ENCODE data around the gene ACYP1. TPM values are rescaled to one million over a fixed set of nuclear protein-coding genes. Genes with fewer than 3 reads are reported as not detected.

Gene ACYP1
- total and polyA plus RNA-seq, 7 donors = 7.1 to 25.9 (median 12.1) TPM

GRCh38 chr14:75010472-75011093 lies 53.2 kb downstream of the ACYP1 start:
- intact Hi-C loops (cut with DNase I) = no loop called here
- Histone ChIP-seq H3K27ac (peak overlapping the region; percentile 66), H3K9me3 (no peaks in the 10 kb centered on the region), H3K36me3 (ENCODE audit: insufficient read depth in 1 of 2, low read depth in 1 of 2) (peaks cover 22 to 90% of the 10 kb centered on the region in 2 donors), H3K27me3 (ENCODE audit: insufficient read depth in 3 of 3, low read length in 2 of 3) (no peaks in the 10 kb centered on the region), H3K4me3 (no peak overlapping the region), H3K4me1 (peaks cover 18% of the 10 kb centered on the region)
- 92 to 98% (median 96%) methylated on average over 4 of the region's 4 CpGs for WGBS, 3 donors
- DNase-seq (no peak), ATAC-seq (no peak)
- TF ChIP-seq, protein P1, sequence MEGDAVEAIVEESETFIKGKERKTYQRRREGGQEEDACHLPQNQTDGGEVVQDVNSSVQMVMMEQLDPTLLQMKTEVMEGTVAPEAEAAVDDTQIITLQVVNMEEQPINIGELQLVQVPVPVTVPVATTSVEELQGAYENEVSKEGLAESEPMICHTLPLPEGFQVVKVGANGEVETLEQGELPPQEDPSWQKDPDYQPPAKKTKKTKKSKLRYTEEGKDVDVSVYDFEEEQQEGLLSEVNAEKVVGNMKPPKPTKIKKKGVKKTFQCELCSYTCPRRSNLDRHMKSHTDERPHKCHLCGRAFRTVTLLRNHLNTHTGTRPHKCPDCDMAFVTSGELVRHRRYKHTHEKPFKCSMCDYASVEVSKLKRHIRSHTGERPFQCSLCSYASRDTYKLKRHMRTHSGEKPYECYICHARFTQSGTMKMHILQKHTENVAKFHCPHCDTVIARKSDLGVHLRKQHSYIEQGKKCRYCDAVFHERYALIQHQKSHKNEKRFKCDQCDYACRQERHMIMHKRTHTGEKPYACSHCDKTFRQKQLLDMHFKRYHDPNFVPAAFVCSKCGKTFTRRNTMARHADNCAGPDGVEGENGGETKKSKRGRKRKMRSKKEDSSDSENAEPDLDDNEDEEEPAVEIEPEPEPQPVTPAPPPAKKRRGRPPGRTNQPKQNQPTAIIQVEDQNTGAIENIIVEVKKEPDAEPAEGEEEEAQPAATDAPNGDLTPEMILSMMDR (IDR thresholded peaks at IDR 0.05) = no peak

DNA sequence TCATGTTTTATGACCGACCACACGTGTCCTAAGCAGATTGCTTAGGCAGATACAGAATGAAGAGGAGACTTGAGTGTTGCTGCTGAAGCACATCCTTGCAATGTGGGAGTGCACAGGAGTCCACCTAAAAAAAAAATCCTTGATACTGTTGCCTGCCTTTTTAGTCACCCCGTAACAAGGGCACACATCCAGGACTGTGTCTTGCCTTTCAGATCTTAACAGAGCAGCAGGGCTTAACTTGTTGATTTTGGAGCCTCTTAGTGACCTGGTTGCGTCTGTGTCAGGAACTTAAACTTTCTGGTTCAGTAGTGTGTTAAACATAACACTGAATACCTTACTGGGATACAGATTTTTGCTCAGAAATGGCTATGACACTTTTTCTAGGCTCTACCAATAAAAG lies 54.6 kb downstream of the ACYP1 start:
- H3K27me3 ChIP-seq (ENCODE audit: insufficient read depth in 3 of 3, low read length in 2 of 3) = no peaks in the 10 kb centered on the region
- 80 to 94% (median 87%) methylated on average over 4 of the region's 4 CpGs for WGBS, 3 donors
- DNase-seq (no peak), ATAC-seq (no peak)
- H3K4me3 ChIP-seq = no peak overlapping the region
- no peak overlapping the region for H3K27ac ChIP-seq
- peaks cover 20 to 90% of the 10 kb centered on the region in 2 donors for H3K36me3 ChIP-seq (ENCODE audit: insufficient read depth in 1 of 2, low read depth in 1 of 2)
- peaks cover 24% of the 10 kb centered on the region for H3K4me1 ChIP-seq
- no peaks in the 10 kb centered on the region for H3K9me3 ChIP-seq
- TF ChIP-seq, protein P1 (IDR thresholded peaks at IDR 0.05) = no peak
- intact Hi-C loops (cut with DNase I) = loop anchor here (5.0 to 10.0 kb wide), 2 partner anchors 38 to 56 kb away; partner anchors contain the start of genes ACYP1 (in 1 of the 2) and ZC2HC1C (in 1 of the 2)

DNA sequence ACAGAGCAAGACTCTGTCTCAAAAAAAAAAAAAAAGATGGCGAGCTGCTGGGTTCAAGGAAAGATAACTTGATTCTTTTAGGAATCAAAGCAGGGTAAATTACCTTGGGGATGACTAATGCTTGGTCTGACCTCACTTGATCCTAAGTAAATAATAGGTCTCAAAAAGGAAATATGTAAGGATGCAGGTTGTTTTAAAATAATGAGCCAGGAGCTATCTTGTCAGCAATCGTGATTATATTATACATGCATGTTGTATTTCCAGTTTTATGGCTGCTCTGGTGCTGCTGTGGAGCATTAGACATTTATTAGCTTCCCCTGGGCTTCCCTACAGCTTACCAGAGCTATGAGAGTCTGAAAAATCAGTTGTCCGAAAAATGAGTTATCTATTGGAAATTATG lies 58.5 kb downstream of the ACYP1 start:
- Histone ChIP-seq H3K36me3 (ENCODE audit: insufficient read depth in 1 of 2, low read depth in 1 of 2) (peaks cover 20 to 66% of the 10 kb centered on the region in 2 donors), H3K27ac (no peak overlapping the region), H3K4me3 (no peak overlapping the region), H3K27me3 (ENCODE audit: insufficient read depth in 3 of 3, low read length in 2 of 3) (no peaks in the 10 kb centered on the region), H3K4me1 (peaks cover 16% of the 10 kb centered on the region), H3K9me3 (peaks cover 10% of the 10 kb centered on the region)
- intact Hi-C loops (cut with DNase I) = loop anchor here (5.0 to 10.0 kb wide), 2 partner anchors 42 to 59 kb away; partner anchors contain the start of genes ACYP1 (in 1 of the 2) and ZC2HC1C (in 1 of the 2)
- DNase-seq (no peak), ATAC-seq (no peak)
- TF ChIP-seq, protein P1 (IDR thresholded peaks at IDR 0.05) = no peak
- WGBS, 3 donors = 80 to 93% (median 89%) methylated on average over 3 of the region's 3 CpGs

DNA sequence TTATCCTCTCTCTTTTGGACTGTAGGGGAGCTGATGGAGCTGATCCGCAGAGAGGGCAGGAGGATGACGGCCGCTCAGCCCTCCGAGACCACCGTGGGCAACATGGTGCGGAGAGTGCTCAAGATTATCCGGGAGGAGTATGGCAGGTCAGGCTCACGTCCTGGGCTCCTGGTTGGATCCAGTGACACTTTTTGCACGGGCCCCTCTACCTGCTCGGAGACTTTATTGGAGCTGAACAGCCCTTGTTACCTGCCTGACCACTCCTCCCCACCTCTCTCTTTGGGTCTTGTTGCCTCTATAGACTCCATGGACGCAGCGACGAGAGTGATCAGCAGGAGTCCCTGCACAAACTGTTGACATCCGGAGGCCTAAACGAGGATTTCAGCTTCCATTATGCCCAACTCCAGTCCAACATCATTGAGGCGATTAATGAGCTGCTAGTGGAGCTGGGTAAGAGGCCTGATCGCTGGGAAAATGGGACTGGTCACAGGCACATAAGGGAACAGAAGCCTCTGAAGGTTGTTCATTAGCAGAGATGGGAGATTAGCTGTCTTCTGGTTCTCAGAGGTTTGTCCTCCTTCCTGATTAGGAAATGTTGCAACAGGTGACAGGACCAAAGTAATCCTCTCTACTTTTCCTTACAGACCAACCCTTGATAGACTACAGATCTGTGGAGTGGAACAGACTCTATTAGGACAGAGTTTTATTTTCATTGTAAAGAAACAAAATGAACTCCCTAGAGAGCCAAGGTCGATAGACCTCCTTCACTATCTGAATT lies 60.4 kb downstream of the ACYP1 start:
- peaks cover 10% of the 10 kb centered on the region for H3K9me3 ChIP-seq
- H3K27ac ChIP-seq = peak overlapping the region; percentile 92
- DNase-seq (no peak), ATAC-seq (peak in 3 of 4 donors; percentile 0 to 6 (median 4))
- H3K36me3 ChIP-seq (ENCODE audit: insufficient read depth in 1 of 2, low read depth in 1 of 2) = peaks cover 9 to 47% of the 10 kb centered on the region in 2 donors
- peaks cover 16% of the 10 kb centered on the region for H3K4me1 ChIP-seq
- 7 to 10% (median 9%) methylated on average over 18 of the region's 18 CpGs for WGBS, 3 donors
- intact Hi-C loops (cut with DNase I) = loop anchor here (5.0 to 10.0 kb wide), 2 partner anchors 56 to 61 kb away; partner anchors contain the start of genes ACYP1 (in 1 of the 2) and ZC2HC1C (in 1 of the 2)
- H3K4me3 ChIP-seq = peak overlapping the region; percentile 92
- H3K27me3 ChIP-seq (ENCODE audit: insufficient read depth in 3 of 3, low read length in 2 of 3) = no peaks in the 10 kb centered on the region
- TF ChIP-seq, protein P1 (IDR thresholded peaks at IDR 0.05) = no peak

Other genes starting within 250 kb of the ACYP1 start
- gene PROX2, start 187.9 kb downstream of the ACYP1 start, total RNA-seq = not detected
- gene PROX2, start 187.9 kb downstream of the ACYP1 start, polyA plus RNA-seq = not detected
- gene DLST, start 182.1 kb downstream of the ACYP1 start, total RNA-seq = 100 to 1,000 TPM; 133 to 221 (median 144) TPM
- 100 to 1,000 TPM in 2 of 3 donors, 10 to 100 TPM in 1; 97.7 to 162 (median 123) TPM for gene DLST, start 182.1 kb downstream of the ACYP1 start, polyA plus RNA-seq
- gene RPS6KL1, start 140.8 kb downstream of the ACYP1 start, total RNA-seq = 10 to 100 TPM; 23.0 to 34.1 (median 28.1) TPM
- 10 to 100 TPM in 2 of 3 donors, 1 to 10 TPM in 1; 9.4 to 25.6 (median 11.1) TPM for gene RPS6KL1, start 140.8 kb downstream of the ACYP1 start, polyA plus RNA-seq
- 1 to 10 TPM; 4.1 to 9.8 (median 8.1) TPM for gene PGF, start 108.4 kb downstream of the ACYP1 start, total RNA-seq
- gene PGF, start 108.4 kb downstream of the ACYP1 start, polyA plus RNA-seq = 1 to 10 TPM; 2.5 to 9.2 (median 2.6) TPM
- 10 to 100 TPM; 44.5 to 68.9 (median 54.6) TPM for gene EIF2B2, start 61.1 kb downstream of the ACYP1 start, total RNA-seq
- gene EIF2B2, start 61.1 kb downstream of the ACYP1 start, polyA plus RNA-seq = 10 to 100 TPM; 64.4 to 91.9 (median 74.8) TPM
- 10 to 100 TPM; 12.5 to 24.1 (median 17.2) TPM for gene MLH3, start 12.6 kb downstream of the ACYP1 start, total RNA-seq
- gene MLH3, start 12.6 kb downstream of the ACYP1 start, polyA plus RNA-seq = 10 to 100 TPM in 1 of 3 donors, 1 to 10 TPM in 2; 7.9 to 15.7 (median 10.0) TPM
- gene ZC2HC1C, start 5.6 kb upstream of the ACYP1 start, total RNA-seq = 1 to 10 TPM; 2.5 to 6.4 (median 3.6) TPM
- gene ZC2HC1C, start 5.6 kb upstream of the ACYP1 start, polyA plus RNA-seq = 10 to 100 TPM in 1 of 3 donors, 1 to 10 TPM in 2; 2.7 to 17.3 (median 8.8) TPM
- 100 to 1,000 TPM in 1 of 4 donors, 10 to 100 TPM in 3; 69.1 to 116 (median 88.5) TPM for gene NEK9, start 63.0 kb upstream of the ACYP1 start, total RNA-seq
- 10 to 100 TPM; 17.9 to 49.0 (median 28.0) TPM for gene NEK9, start 63.0 kb upstream of the ACYP1 start, polyA plus RNA-seq
- 100 to 1,000 TPM; 128 to 203 (median 159) TPM for gene TMED10, start 112.6 kb upstream of the ACYP1 start, total RNA-seq
- 100 to 1,000 TPM in 2 of 3 donors, 10 to 100 TPM in 1; 88.2 to 255 (median 101) TPM for gene TMED10, start 112.6 kb upstream of the ACYP1 start, polyA plus RNA-seq
- 100 to 1,000 TPM in 2 of 4 donors, 10 to 100 TPM in 2; 20.7 to 279 (median 95.1) TPM for gene FOS, start 214.8 kb upstream of the ACYP1 start, total RNA-seq
- 10 to 100 TPM; 15.5 to 51.0 (median 33.8) TPM for gene FOS, start 214.8 kb upstream of the ACYP1 start, polyA plus RNA-seq